Skeletal muscle tissue (tissue), 4 donors: ENCODE measurements around the gene CKS1B. TPM values are rescaled to one million over a fixed set of nuclear protein-coding genes. Genes with fewer than 3 reads are reported as not detected.

Experiments used
- H3K27ac ChIP-seq: one replicate; pipeline ENCODE4 v1.7.0; 2013; ENCODE audit warnings: mild to moderate bottlenecking, low read depth, low read length, inconsistent platforms
- H3K27me3 ChIP-seq, 3 donors: one replicate each; pipeline ENCODE4 v1.7.0; 2013; ENCODE audit warnings: low read length in 3 of 3; ENCODE audit not compliant: control insufficient read depth in 3 of 3, insufficient read depth in 3 of 3
- H3K36me3 ChIP-seq, 3 donors: one replicate each; pipeline ENCODE4 v1.7.0; 2013; ENCODE audit warnings: low read length in 3 of 3; ENCODE audit not compliant: control insufficient read depth in 3 of 3, insufficient read depth in 3 of 3
- H3K4me1 ChIP-seq, 3 donors: one replicate each; pipeline ENCODE4 v1.7.0; 2013; ENCODE audit warnings: low read length in 3 of 3, mild to moderate bottlenecking in 3 of 3; ENCODE audit not compliant: control insufficient read depth in 3 of 3, insufficient read depth in 3 of 3
- H3K4me3 ChIP-seq, 3 donors: one replicate each; pipeline ENCODE4 v1.7.0; 2013; ENCODE audit warnings: low read length in 3 of 3
- H3K9ac ChIP-seq, 3 donors: one replicate each; pipeline ENCODE4 v1.7.0; 2013; ENCODE audit warnings: low read length in 3 of 3, mild to moderate bottlenecking in 3 of 3, moderate library complexity in 2 of 3, low read depth in 1 of 3
- H3K9me3 ChIP-seq, 3 donors: one replicate each; pipeline ENCODE4 v1.7.0; 2013; ENCODE audit warnings: low read length in 3 of 3; ENCODE audit not compliant: control insufficient read depth in 3 of 3
- total RNA-seq: library from RNA; depleted of rRNA; stranded (reverse); fragments of >200 nt; gene quantifications from one replicate; pipeline ENCODE4 v1.2.3, GENCODE V29; 2014
- donor health status: Osteomylitis.

CKS1B gene
- total RNA-seq, 1 donor from 2014 or later, result 31.8 TPM

DNA sequence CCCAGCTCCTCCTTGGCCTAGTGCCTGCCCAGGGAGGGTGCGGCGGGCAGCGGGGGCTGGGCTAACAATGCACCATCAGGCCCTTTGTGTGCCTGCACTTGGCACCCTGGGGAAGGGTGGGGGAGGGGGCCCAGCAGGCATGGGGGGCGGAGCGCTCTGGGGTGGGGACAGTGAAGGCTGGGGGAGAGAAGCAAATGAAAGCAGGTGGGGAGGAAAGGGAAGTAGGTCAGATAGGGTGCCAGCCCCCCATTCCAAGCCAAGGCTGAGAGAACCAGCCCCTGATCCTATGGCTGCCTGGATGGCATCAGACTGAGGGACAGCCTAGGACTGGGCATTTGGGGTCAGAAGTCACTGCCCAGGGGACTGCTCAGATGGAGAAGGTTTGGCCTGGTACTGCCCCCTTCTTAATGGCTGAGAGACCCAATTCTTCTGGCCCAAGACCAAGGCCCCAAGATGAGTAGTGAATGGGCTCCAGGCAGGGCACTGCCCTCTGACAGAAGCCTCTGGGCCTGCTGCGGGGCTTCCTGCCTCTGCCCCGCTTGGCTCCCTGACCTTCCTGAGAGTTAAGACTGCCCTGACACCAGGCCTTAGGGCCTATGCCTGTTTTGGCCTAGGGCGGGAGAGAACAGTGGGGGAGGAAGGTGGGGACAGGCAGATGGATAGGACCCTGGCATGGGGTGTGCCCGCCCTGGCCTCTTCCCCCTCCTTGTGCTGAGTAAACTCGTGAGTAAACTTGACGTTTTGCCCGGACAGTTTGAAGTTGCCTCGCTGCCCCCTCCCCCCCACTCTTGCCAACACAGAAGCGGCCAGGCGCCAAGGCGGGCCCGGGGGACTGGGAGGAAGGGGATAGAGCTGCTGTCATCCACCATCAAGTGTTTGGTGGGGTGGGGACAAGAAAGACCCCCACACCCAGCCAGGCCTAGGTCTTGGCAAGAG, 30.9 kb downstream of the CKS1B start:
- no peaks in the 10 kb centered on the region for H3K36me3 ChIP-seq
- no peaks in the 10 kb centered on the region for H3K9me3 ChIP-seq
- no peaks in the 10 kb centered on the region for H3K27me3 ChIP-seq
- peak overlapping the region; percentile 97 for H3K27ac ChIP-seq
- H3K4me3 ChIP-seq, result peak overlapping the region in 2 of 3 donors; percentile 14 to 96
- H3K4me1 ChIP-seq, result peaks cover 54 to 68% (median 59%) of the 10 kb centered on the region in 3 donors
- peak overlapping the region; percentile 61 to 75 (median 69) for H3K9ac ChIP-seq

DNA sequence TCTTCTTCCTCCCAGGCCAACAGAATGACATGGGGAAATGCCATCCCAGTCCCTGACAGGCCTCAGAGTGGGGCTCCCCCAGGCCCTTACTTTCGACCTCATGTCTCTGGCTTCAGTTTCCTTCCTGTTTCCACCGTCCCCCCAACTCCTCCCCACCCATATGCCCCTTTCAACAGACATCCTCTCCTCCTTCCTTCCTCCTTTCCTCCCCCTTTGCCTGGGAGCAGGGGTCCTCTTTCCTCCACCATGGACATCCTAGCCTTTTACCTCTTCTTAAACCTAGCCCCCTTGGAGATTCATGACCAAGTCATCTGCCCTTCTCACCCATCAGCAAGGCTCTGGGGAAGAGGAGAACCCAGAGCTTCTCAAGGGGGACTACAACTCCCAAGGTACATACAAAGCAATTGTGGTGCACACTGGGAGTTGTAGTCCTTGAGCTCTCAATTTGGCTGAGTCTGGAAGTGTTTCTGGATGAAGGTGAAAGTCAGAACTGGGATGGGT, 32.2 kb downstream of the CKS1B start:
- peak overlapping the region; percentile 9 to 35 (median 14) for H3K4me3 ChIP-seq
- H3K9ac ChIP-seq, result peak overlapping the region in 2 of 3 donors; percentile 16 to 61
- H3K4me1 ChIP-seq, result peaks cover 55 to 80% (median 63%) of the 10 kb centered on the region in 3 donors
- no peaks in the 10 kb centered on the region for H3K36me3 ChIP-seq
- no peaks in the 10 kb centered on the region for H3K27me3 ChIP-seq
- H3K9me3 ChIP-seq, result no peaks in the 10 kb centered on the region
- peak overlapping the region; percentile 97 for H3K27ac ChIP-seq

DNA sequence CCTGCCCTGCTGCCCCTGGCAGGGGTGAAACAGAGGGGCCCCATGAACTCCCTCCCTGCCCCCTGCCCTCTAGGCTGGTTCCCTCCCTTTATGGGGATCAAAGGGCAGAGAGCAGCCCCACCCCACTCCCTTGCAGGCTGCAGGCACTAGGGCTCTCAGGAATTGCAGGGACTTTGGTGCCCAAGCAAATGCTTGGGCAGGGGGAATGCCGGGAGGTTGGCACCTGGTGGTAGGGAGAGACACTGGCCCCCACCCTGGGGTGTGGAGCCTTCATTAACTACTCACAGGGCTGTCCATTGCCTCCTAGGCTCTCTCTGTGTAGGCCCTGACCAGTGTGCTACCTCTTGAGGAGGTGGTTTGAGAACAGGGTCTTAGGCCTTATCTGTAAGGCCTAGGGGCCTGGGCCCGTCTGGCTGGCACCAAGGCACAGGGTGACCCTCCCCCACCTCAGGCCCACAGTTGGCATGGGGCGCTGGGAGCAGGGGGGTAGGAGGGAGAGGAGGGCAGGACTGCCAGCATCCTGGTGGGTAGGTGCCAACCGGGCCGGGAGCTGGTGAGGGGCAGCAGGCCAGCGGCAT, 32.9 kb downstream of the CKS1B start:
- H3K4me1 ChIP-seq, result peaks cover 62 to 87% (median 70%) of the 10 kb centered on the region in 3 donors
- no peaks in the 10 kb centered on the region for H3K9me3 ChIP-seq
- peak overlapping the region; percentile 10 to 83 (median 76) for H3K9ac ChIP-seq
- H3K36me3 ChIP-seq, result no peaks in the 10 kb centered on the region
- H3K27me3 ChIP-seq, result no peaks in the 10 kb centered on the region
- peak overlapping the region; percentile 97 for H3K27ac ChIP-seq
- peak overlapping the region in 2 of 3 donors; percentile 55 to 60 for H3K4me3 ChIP-seq

DNA sequence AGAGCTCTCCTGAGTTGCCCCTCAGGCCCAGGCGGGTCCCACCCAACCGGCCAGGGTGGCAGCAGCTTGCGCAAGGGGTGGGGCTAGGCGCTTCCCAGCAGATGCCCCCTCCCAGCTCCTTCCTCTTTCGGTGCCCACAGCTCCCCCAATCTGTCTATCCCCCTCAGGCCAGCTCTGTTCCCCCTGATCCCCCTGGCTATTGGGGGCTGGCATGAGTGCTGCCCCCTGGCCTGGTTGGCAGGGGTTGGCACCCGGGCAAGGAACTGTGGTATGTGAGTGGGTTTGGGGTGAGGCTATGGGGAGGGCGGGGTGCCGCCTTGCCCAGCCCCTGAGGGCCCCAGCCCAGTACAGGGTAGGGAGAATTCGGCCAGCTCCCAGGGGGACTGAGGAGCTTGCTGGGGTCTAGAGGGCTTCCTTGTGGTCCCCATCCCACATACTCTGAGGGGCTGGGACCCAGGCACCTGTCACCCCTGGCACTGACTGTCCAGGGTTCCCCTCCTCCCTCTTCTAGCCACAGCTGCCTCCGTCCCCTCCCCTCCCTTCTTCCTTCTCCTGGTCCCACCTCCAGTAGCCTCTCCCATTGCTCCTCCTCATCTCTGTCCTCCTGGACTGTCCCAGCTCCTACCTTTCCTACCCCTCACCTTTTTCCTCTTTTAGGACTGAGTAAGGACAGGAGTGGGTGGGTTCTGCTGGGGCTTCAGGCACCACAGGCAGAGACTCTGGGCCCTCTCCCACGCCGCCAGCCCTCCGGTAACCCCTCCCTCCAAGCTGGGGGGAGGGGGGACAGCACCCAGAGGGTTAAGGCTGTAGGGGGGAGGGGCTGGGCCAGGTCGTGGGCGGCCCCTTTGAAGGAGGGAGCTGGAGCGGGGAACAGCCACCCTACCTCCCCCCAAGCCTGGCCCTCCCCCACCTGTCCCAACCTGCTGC, 33.8 kb downstream of the CKS1B start:
- H3K9ac ChIP-seq, result peak overlapping the region; percentile 76 to 83 (median 77)
- peak overlapping the region; percentile 41 to 60 (median 55) for H3K4me3 ChIP-seq
- H3K27ac ChIP-seq, result peak overlapping the region; percentile 97
- H3K36me3 ChIP-seq, result no peaks in the 10 kb centered on the region
- H3K4me1 ChIP-seq, result peaks cover 67 to 92% (median 79%) of the 10 kb centered on the region in 3 donors
- H3K9me3 ChIP-seq, result no peaks in the 10 kb centered on the region
- H3K27me3 ChIP-seq, result no peaks in the 10 kb centered on the region

DNA sequence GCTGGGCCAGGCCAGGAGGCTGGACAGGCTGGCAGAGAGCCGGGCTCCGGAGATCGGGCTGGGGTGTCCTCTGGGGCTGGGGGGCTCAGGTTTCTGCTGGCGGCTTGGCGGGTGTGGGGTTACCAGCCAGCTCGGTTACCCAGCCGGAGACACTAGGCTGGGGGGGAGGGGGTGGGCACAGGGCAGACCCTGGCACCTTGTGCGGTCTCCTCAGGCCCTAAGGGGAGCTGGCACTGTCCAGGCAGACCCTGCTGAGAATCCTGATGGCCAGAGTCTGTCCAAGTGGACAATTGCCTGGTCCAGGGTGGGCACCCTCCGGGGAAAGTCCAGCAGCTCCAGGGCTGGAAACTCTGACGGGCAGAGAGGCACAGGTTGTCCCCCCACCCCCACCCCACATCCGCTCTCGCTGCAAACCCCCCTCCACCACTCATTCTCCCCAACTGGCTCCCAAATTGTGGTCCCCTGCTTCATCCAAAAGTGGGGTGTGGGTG, 34.8 kb downstream of the CKS1B start:
- Histone ChIP-seq H3K27ac (peak overlapping the region; percentile 97), H3K36me3 (peaks cover 0 to 6% (median 3%) of the 10 kb centered on the region in 3 donors), H3K4me3 (peak overlapping the region; percentile 41 to 60 (median 55)), H3K9ac (peak overlapping the region; percentile 60 to 83 (median 76)), H3K4me1 (peaks cover 65 to 90% (median 81%) of the 10 kb centered on the region in 3 donors), H3K27me3 (no peaks in the 10 kb centered on the region), H3K9me3 (no peaks in the 10 kb centered on the region)

DNA sequence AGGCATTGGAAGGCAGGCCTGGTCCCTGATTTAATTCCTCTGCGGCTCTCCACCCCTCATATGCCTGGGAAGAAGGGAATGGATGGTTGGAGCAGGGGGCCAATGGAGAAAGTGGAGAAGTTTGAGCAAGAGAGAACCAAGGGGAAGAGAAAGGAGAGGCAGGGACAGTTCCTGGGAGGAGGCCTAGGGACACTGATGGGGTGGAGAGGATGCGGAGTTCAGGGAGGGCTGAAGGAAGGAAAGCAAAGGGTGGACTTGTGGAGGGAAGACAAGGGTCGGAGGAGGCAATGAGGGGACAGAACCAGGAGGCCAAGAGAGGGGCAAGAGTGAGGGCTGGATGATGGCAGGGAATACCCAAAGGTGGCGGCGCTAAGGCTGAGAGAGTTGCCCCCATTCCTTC, 35.3 kb downstream of the CKS1B start:
- no peaks in the 10 kb centered on the region for H3K27me3 ChIP-seq
- H3K27ac ChIP-seq, result peak overlapping the region; percentile 97
- no peaks in the 10 kb centered on the region for H3K9me3 ChIP-seq
- peak overlapping the region in 1 of 3 donors; percentile 51 for H3K9ac ChIP-seq
- peak overlapping the region in 1 of 3 donors; percentile 9 for H3K4me3 ChIP-seq
- H3K36me3 ChIP-seq, result peaks cover 0 to 9% (median 6%) of the 10 kb centered on the region in 3 donors
- peaks cover 60 to 85% (median 76%) of the 10 kb centered on the region in 3 donors for H3K4me1 ChIP-seq

DNA sequence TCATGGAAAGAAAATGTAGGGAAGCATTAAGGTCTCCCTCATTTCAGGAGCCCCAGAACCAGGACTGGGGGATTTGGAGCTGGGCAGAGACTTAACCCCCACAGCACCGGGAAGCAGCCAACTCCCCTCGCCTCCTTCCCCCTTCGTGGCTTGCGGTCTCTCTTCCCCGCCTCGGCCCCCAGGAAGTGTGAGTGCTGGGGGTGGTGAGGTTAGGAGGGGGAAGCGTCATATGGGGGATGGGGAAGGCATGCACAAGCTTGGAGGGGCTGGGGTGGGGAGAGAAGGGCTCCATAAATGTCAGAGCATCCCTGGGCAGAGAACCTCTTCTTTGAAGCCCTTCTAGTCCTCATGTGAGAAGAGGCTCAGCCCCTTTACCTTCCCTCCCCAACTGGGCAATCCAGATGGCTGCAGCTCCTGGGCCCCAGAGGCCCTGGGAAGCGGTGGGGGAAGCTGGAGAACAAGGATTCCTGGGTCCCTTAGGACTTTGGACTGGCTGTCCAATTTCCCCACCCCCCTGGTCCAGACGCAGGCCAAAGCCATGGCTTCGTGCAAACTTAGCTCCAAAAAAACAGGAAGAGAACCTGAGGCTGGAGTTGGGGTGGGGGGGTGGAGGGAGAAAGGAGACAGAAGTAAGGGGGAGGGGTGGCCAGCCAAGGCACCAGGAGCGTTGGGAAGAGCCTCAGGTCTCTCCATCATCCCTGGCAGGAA, 35.9 kb downstream of the CKS1B start:
- peak overlapping the region; percentile 97 for H3K27ac ChIP-seq
- peaks cover 3 to 12% (median 9%) of the 10 kb centered on the region in 3 donors for H3K36me3 ChIP-seq
- H3K9ac ChIP-seq, result peak overlapping the region in 2 of 3 donors; percentile 32 to 33
- no peaks in the 10 kb centered on the region for H3K27me3 ChIP-seq
- no peaks in the 10 kb centered on the region for H3K9me3 ChIP-seq
- H3K4me1 ChIP-seq, result peaks cover 55 to 80% (median 70%) of the 10 kb centered on the region in 3 donors
- peak overlapping the region in 1 of 3 donors; percentile 9 for H3K4me3 ChIP-seq

DNA sequence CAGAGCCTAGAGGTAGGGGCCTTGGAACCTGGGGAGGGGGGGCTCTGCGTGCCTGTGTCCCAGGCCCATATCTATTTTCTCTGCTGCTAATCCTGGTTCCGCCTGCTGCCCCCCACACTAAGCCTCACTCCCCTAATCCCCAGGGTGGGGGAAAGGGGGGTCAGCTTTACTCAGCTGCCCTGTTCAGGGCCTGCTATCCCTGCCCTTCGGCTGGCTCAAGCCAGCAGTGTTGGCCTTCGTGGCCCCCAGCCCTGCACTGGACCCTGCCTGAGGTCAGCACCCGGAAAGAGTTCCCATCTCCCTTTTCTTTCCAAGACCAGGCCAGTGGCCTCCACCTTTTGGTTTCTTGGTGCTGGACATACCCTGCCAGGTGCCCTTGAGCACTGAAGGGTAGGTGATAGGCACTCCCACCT, 36.5 kb downstream of the CKS1B start:
- peaks cover 9 to 14% (median 12%) of the 10 kb centered on the region in 3 donors for H3K36me3 ChIP-seq

More for the DNA sequence above, 36.5 kb downstream of the CKS1B start:
- H3K27me3 ChIP-seq, result no peaks in the 10 kb centered on the region
- peak overlapping the region; percentile 97 for H3K27ac ChIP-seq
- H3K4me1 ChIP-seq, result peaks cover 48 to 77% (median 64%) of the 10 kb centered on the region in 3 donors
- no peaks in the 10 kb centered on the region for H3K9me3 ChIP-seq
- no peak overlapping the region for H3K4me3 ChIP-seq
- H3K9ac ChIP-seq, result peak overlapping the region in 2 of 3 donors; percentile 32 to 33
